ENCODE results near the gene PRAMEF11.
"Not testable (repeated sequence)": the region's sequence is repeated elsewhere in the genome, so short reads cannot be mapped to it uniquely, and the experiment has no call there.

The PRAMEF11 gene
- total RNA-seq = 0 reads per million in 3 experiments

GRCh38 chr1:12831310-12831709 lies at the start of gene PRAMEF11:
Gene PRAMEF11, minus strand, starts transcription at chr1:12831410. Its CDS starts 2,621 bp downstream, at chr1:12828789.
- not testable (repeated sequence) for DNase-seq

- DNase-seq = not testable (repeated sequence)
Measured at GRCh38 chr1:12878453-12878852, 47.2 kb upstream of the PRAMEF11 start.

GRCh38 chr1:12863131-12863880 lies 32.1 kb upstream of the PRAMEF11 start:
- DNase-seq = not testable (repeated sequence)

- DNase-seq = not testable (repeated sequence)
Measured at GRCh38 chr1:12856786-12857185, 25.6 kb upstream of the PRAMEF11 start, which contains the start of gene PRAMEF2. Gene PRAMEF2, plus strand, starts transcription at chr1:12857086. Its CDS starts 1,924 bp downstream, at chr1:12859010.

GRCh38 chr1:12851779-12852178 lies 20.6 kb upstream of the PRAMEF11 start:
- no peak for DNase-seq

GRCh38 chr1:12848620-12849019 lies 17.4 kb upstream of the PRAMEF11 start, which contains the start of gene HNRNPCL1:
Gene HNRNPCL1, minus strand, starts transcription at chr1:12848720. Its CDS starts 431 bp downstream, at chr1:12848289.
- not testable (repeated sequence) for DNase-seq

- not testable (repeated sequence) for DNase-seq
Measured at GRCh38 chr1:12833251-12833650, 2.0 kb upstream of the PRAMEF11 start.

GRCh38 chr1:12819061-12819460 lies 12.1 kb downstream of the PRAMEF11 start:
- DNase-seq = not testable (repeated sequence)

- DNase-seq = no peak
Measured at GRCh38 chr1:12811409-12811784, 19.8 kb downstream of the PRAMEF11 start.

GRCh38 chr1:12810691-12811408 lies 20.4 kb downstream of the PRAMEF11 start:
- DNase-seq = no peak

- DNase-seq = no peak
Measured at GRCh38 chr1:12809933-12810332, 21.3 kb downstream of the PRAMEF11 start.

GRCh38 chr1:12799730-12800129 lies 31.5 kb downstream of the PRAMEF11 start:
- no peak for DNase-seq

GRCh38 chr1:12798911-12799310 lies 32.3 kb downstream of the PRAMEF11 start:
- DNase-seq = no peak

GRCh38 chr1:12791097-12791496 lies 40.1 kb downstream of the PRAMEF11 start, which contains the start of gene PRAMEF1:
Gene PRAMEF1, plus strand, starts transcription at chr1:12791397. Its CDS starts 1,831 bp downstream, at chr1:12793228.
- not testable (repeated sequence) for DNase-seq

GRCh38 chr1:12784729-12785128 lies 46.5 kb downstream of the PRAMEF11 start:
- DNase-seq = not testable (repeated sequence)

- not testable (repeated sequence) for DNase-seq
Measured at GRCh38 chr1:12783783-12784182, 47.4 kb downstream of the PRAMEF11 start.

GRCh38 chr1:12781488-12781887 lies 49.7 kb downstream of the PRAMEF11 start:
- DNase-seq = not testable (repeated sequence)

GRCh38 chr1:12778907-12779306 lies 52.3 kb downstream of the PRAMEF11 start:
- DNase-seq = no peak

- no peak for DNase-seq
Measured at GRCh38 chr1:12778061-12778460, 53.1 kb downstream of the PRAMEF11 start.

- no peak for DNase-seq
Measured at GRCh38 chr1:12776801-12777557, 54.2 kb downstream of the PRAMEF11 start.

- no peak for DNase-seq
Measured at GRCh38 chr1:12775443-12775842, 55.8 kb downstream of the PRAMEF11 start.

GRCh38 chr1:12774801-12775345 lies 56.3 kb downstream of the PRAMEF11 start:
- DNase-seq = no peak
